Measurements from ENCODE around the gene ZNHIT3.

The ZNHIT3 gene

DNA sequence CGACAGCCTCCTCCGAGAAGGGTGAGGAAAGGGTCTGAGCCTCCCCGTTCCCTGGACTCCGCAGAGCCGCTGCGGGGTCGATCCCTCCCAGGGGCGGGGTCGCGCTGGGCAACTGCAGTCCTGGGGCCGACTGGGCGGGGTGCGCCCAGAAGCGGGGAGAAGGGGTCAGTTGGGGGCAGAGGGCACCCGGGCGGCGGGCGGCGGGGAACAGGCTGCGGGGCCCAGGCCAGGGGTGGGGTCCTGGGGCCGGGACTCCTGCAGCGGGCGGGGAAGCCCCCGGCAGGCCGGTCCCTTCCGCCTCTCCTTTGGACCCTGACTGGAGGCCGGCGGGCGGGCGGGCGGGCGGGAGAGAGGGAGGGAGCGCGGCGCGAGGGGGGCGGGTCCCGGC is 58.6 kb downstream of the ZNHIT3 start:
- no peak for DNase-seq (ENCODE audit: low read depth in 1 of 2, low spot score in 1 of 2)

Measured in stimulated activated CD4-positive, alpha-beta T cell treated with anti-CD3 and anti-CD28 coated beads, Interleukin-15, amount 100 ng/mL, for 1 hour (primary cell).